ENCODE results near the gene PLD1.

The PLD1 gene

GRCh38 chr3:171796625-171797264, 13.5 kb downstream of the PLD1 start:
- DNase-seq (ENCODE audit: low read depth), result no peak

- no peak for DNase-seq (ENCODE audit: low read depth)
Measured at GRCh38 chr3:171792531-171792930, 17.8 kb downstream of the PLD1 start.

GRCh38 chr3:171791692-171792076, 18.6 kb downstream of the PLD1 start:
- DNase-seq (ENCODE audit: low read depth), result no peak

- no peak for DNase-seq (ENCODE audit: low read depth)
Measured at GRCh38 chr3:171790898-171791691, 19.2 kb downstream of the PLD1 start.

GRCh38 chr3:171790574-171790897, 19.7 kb downstream of the PLD1 start:
- no peak for DNase-seq (ENCODE audit: low read depth)

- DNase-seq (ENCODE audit: low read depth), result no peak
Measured at GRCh38 chr3:171789759-171790505, 20.4 kb downstream of the PLD1 start.

GRCh38 chr3:171788546-171789351, 21.5 kb downstream of the PLD1 start:
- DNase-seq (ENCODE audit: low read depth), result no peak

- no peak for DNase-seq (ENCODE audit: low read depth)
Measured at GRCh38 chr3:171786997-171787396, 23.3 kb downstream of the PLD1 start.

GRCh38 chr3:171784937-171785336, 25.3 kb downstream of the PLD1 start:
- DNase-seq (ENCODE audit: low read depth), result no peak

- no peak for DNase-seq (ENCODE audit: low read depth)
Measured at GRCh38 chr3:171784387-171784786, 25.9 kb downstream of the PLD1 start.

- no peak for DNase-seq (ENCODE audit: low read depth)
Measured at GRCh38 chr3:171783626-171784025, 26.7 kb downstream of the PLD1 start.

GRCh38 chr3:171783086-171783485, 27.2 kb downstream of the PLD1 start:
- no peak for DNase-seq (ENCODE audit: low read depth)

GRCh38 chr3:171782617-171783016, 27.7 kb downstream of the PLD1 start:
- no peak for DNase-seq (ENCODE audit: low read depth)

- no peak for DNase-seq (ENCODE audit: low read depth)
Measured at GRCh38 chr3:171781711-171782127, 28.6 kb downstream of the PLD1 start.

- no peak for DNase-seq (ENCODE audit: low read depth)
Measured at GRCh38 chr3:171778493-171778892, 31.8 kb downstream of the PLD1 start.

GRCh38 chr3:171777596-171777995, 32.7 kb downstream of the PLD1 start:
- no peak for DNase-seq (ENCODE audit: low read depth)

- no peak for DNase-seq (ENCODE audit: low read depth)
Measured at GRCh38 chr3:171776839-171777583, 33.3 kb downstream of the PLD1 start.

- DNase-seq (ENCODE audit: low read depth), result no peak
Measured at GRCh38 chr3:171776411-171776810, 33.9 kb downstream of the PLD1 start.

GRCh38 chr3:171775943-171776342, 34.3 kb downstream of the PLD1 start:
- no peak for DNase-seq (ENCODE audit: low read depth)

- DNase-seq (ENCODE audit: low read depth), result no peak
Measured at GRCh38 chr3:171774521-171774920, 35.8 kb downstream of the PLD1 start.

- DNase-seq (ENCODE audit: low read depth), result peak; percentile 15
Measured at GRCh38 chr3:171772427-171773056, 37.7 kb downstream of the PLD1 start.

Measured in stimulated activated CD8-positive, alpha-beta memory T cell treated with anti-CD3 and anti-CD28 coated beads, Interleukin-4, amount 100 ng/mL, for 24 hours (primary cell).